IPS-15b (cell line): ENCODE results near the gene CRB2.

Source experiments
- H3K27me3 ChIP-seq: one replicate; pipeline ENCODE4 v1.6.1; 2013; ENCODE audit warnings: low read length; ENCODE audit not compliant: control insufficient read depth, insufficient read depth
- H3K36me3 ChIP-seq: one replicate; pipeline ENCODE4 v1.6.1; 2013; ENCODE audit warnings: low read length; ENCODE audit not compliant: control insufficient read depth, insufficient read depth
- H3K4me1 ChIP-seq: one replicate; pipeline ENCODE4 v1.6.1; 2013; ENCODE audit warnings: mild to moderate bottlenecking, low read length; ENCODE audit not compliant: control insufficient read depth, insufficient read depth
- H3K4me3 ChIP-seq: one replicate; pipeline ENCODE4 v1.5.1; 2013; ENCODE audit warnings: low read depth, low read length
- H3K9ac ChIP-seq: one replicate; pipeline ENCODE4 v1.6.1; 2013; ENCODE audit warnings: low read depth, mild to moderate bottlenecking, low read length
- H3K9me3 ChIP-seq: one replicate; pipeline ENCODE4 v1.6.1; 2013; ENCODE audit warnings: mild to moderate bottlenecking, low read length; ENCODE audit not compliant: control insufficient read depth, insufficient read depth

The CRB2 gene

DNA sequence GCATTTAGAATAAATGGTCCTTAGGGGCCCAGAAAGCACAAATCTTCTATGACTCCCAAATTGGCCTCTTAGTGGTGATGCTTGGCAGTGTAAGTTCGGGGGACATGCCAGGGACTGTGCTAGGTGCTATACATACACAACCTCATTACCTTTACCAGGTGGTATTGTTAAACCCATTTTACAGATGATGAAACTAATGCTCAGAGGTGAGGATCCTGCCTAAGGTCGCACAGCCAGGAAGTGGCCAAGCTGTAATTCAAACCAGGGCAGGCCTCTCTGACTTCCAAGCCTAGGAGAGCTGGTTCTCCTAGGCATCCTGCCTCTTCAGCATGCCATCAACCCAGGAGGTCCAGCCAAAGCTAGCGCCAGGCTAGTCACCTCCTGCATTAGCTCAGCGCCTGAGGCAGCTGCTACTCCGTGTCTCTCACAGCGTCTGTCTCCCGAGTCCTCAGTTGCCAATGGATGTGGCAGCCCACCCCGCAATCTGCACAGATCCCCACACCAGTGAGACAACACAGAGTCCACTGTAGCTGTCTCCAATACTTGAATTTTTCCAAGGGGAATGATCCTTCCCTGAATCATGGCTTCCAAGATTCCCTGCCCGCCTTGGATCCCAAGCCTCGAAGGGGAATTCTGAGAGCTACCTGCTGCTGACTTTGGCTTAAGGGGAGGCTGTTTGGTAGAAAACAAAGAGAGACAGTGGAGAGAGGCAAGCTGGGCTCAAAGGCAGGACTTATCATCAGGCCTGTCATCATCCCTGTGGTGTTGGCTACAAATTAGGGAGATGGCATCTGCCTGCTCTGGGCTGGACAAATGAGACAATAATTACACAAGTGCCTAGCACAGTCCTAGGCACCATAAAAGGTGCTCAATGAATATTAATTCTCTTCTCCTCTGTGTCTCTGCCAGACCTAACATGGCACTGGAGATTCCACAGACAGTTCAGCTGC, 52.6 kb downstream of the CRB2 start:
- H3K27me3 ChIP-seq = no peaks in the 10 kb centered on the region
- H3K4me3 ChIP-seq = no peak overlapping the region
- H3K36me3 ChIP-seq = peaks cover 3% of the 10 kb centered on the region

DNA sequence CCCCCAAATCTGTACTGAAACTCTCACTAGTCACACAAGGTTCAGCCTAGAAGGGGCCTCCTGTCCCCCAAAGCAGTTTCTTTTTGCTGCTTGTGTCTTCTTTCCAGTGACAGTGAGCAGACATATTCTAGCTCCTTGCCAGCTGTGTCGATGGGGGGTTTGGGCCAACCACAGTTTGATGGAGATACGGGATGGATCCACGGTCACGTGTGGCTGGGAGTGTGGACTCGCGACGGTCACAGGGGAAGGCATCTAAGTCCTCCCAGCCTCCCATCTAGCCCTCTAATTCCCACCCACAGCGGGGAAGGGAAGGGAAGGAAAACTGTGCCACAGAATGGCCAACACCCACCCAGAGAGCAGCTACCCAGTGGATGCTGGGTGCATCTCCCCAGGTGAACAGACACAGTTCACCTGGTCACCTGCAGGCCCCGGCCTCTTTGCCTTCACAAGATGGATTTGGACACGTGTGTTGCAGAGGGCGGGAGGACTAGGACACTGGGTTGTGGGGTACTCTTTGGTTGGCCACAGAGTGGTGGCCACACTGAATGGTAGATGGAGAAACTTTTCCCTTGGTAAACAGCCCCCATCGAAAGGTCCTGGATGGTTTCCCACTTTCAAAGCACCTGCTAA, 54.4 kb downstream of the CRB2 start:
- no peak overlapping the region for H3K9ac ChIP-seq
- H3K9me3 ChIP-seq = no peaks in the 10 kb centered on the region
- H3K27me3 ChIP-seq = no peaks in the 10 kb centered on the region
- peaks cover 3% of the 10 kb centered on the region for H3K36me3 ChIP-seq
- no peak overlapping the region for H3K4me3 ChIP-seq
- peaks cover 13% of the 10 kb centered on the region for H3K4me1 ChIP-seq

More for the DNA sequence above, 52.6 kb downstream of the CRB2 start:
- Histone ChIP-seq H3K4me1 (peaks cover 10% of the 10 kb centered on the region), H3K9ac (no peak overlapping the region), H3K9me3 (no peaks in the 10 kb centered on the region)

DNA sequence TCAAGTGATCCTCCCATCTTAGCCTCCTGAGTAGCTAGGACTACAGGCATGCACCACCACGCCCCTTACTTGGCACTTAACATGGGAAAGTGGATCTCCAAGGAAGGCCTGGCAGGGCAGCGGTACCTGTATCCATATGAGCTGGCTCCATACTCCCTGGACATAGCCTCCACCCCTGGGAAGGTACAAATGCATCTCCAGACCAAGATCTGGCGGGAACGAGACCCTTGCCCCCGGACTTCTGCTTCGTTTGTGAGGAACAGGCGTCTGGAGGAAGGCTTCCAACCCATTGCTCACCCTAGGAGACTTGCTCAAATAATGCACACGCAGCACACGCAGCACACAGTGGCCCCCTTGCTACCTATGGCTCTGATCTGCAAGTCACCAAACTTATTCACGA, 55.2 kb downstream of the CRB2 start:
- Histone ChIP-seq H3K9ac (no peak overlapping the region), H3K27me3 (no peaks in the 10 kb centered on the region), H3K4me3 (no peak overlapping the region), H3K36me3 (peaks cover 3% of the 10 kb centered on the region), H3K4me1 (peaks cover 11% of the 10 kb centered on the region), H3K9me3 (no peaks in the 10 kb centered on the region)

DNA sequence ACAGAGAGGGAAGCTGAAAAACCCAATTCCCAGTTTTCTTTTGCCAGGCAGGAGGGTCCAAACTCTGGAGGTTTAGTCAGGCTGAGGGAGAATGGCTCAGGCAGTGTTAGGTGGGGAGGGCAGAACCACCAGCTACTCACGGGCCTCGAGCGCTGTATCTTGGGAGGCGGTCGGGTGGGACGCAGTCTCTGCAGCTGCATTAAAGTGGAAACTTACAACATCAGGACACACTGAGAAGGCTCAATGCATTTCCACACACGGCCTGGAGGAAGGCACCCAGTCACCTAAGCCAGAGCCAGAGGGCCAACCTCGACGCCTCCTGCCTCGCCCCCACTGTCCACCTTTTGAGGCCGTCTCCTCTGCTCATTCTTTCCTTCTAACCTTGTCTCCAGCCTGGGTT, 55.6 kb downstream of the CRB2 start:
- Histone ChIP-seq H3K9ac (no peak overlapping the region), H3K36me3 (peaks cover 3% of the 10 kb centered on the region), H3K4me3 (no peak overlapping the region), H3K27me3 (no peaks in the 10 kb centered on the region), H3K4me1 (peaks cover 7% of the 10 kb centered on the region), H3K9me3 (no peaks in the 10 kb centered on the region)

DNA sequence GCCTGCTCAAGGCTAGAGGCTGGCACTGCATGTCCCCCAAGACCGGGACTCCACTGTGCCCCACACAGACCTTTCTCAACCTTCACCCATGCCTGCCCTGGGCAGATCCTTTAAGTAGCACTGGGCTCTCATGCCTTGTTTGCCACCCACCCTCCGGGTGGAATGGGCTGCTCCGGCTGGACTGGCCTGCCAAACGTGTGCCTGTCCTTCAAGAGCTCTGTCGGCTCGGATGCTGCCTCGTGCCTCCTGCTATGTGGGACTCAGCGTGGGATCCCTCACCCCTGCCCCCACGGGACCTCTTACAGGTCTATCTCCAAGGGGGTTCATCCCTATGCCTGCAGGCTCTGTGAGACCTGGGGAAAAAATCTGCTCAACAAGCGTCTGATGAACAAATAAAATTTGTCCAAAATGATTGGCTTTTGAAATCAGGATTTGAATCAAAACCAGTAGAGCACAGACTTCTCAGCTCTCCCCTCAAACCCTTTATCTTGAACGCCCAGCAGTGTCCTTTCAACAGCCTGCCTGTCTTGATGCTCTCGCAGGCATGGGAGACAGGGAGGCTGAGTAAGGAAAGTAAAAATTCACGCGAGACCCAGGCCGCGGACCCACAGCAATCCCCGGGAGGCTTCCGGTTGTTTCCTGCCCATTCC, 56.3 kb downstream of the CRB2 start:
- Histone ChIP-seq H3K27me3 (no peaks in the 10 kb centered on the region), H3K4me1 (peaks cover 5% of the 10 kb centered on the region), H3K9me3 (no peaks in the 10 kb centered on the region), H3K9ac (no peak overlapping the region), H3K36me3 (peaks cover 3% of the 10 kb centered on the region), H3K4me3 (no peak overlapping the region)

DNA sequence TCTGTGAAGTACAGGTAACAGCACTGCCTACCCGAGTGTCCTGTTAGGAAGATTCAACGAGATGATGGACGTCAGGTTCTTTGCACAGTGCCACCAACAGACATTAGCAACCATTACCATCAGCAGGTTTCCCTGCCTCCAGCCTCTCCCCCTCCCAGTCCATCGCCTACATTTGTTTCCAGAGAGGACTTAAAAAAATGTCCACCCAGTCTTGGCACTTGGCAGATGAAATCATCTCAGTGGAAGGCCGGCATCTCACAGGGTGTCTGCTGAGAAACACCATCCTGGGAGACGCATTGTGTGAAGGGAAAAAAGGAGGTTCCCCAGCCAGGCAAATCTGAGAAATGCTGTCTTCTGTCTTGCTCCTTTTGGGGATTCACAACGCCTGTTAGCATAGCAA, 58.2 kb downstream of the CRB2 start:
- Histone ChIP-seq H3K9me3 (no peaks in the 10 kb centered on the region), H3K27me3 (no peaks in the 10 kb centered on the region), H3K9ac (no peak overlapping the region), H3K4me3 (no peak overlapping the region), H3K4me1 (peaks cover 5% of the 10 kb centered on the region), H3K36me3 (peaks cover 3% of the 10 kb centered on the region)

DNA sequence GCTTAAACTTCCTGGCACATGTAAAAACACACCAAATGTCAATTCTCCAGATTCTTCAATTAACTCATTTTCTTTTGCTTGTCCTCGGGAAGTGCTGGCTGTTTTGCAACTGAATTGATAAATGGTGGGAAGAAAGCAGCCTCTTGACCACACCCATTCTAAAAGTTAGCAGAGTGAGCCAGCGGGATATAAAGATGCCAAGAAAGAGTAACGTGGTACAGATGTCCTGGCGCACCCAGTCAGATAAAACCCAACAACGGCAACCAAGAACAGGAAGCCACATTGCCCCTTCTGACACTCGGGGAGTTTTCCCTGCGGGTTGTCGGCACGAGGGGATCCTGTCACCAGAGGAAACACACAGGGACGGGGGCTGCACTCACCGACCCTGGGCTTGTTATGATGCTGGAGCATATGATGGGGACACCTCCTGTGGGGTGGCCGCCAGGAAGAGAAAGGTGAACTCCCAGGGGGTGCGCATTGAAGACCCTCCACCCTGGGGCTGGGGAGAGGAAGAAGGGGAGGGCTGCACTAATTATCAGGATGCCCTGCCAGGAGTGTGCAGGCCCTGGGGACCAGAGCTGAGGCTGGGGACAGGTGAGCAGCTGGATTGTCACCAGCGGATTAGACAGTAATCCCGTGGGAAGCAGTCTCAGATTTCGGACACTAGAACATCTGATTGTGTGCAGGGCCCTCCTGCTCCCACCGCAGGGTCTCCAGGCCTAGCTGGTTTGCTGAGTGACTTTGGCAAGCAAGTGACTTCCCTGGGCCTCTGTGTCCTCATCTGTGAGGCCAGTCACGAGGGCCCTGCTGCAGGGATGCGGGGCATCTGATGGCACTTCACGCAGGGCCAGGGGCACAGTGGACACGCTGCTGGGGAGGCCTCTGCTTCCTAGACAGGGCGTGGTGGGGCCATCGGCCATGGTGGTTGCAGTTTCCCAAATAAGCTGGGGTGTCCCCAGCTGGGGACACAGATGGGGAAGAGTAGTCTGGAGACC, 59.2 kb downstream of the CRB2 start:
- peaks cover 5% of the 10 kb centered on the region for H3K4me1 ChIP-seq
- no peaks in the 10 kb centered on the region for H3K9me3 ChIP-seq
- no peak overlapping the region for H3K9ac ChIP-seq
- peaks cover 3% of the 10 kb centered on the region for H3K36me3 ChIP-seq
- H3K4me3 ChIP-seq = no peak overlapping the region
- H3K27me3 ChIP-seq = no peaks in the 10 kb centered on the region

DNA sequence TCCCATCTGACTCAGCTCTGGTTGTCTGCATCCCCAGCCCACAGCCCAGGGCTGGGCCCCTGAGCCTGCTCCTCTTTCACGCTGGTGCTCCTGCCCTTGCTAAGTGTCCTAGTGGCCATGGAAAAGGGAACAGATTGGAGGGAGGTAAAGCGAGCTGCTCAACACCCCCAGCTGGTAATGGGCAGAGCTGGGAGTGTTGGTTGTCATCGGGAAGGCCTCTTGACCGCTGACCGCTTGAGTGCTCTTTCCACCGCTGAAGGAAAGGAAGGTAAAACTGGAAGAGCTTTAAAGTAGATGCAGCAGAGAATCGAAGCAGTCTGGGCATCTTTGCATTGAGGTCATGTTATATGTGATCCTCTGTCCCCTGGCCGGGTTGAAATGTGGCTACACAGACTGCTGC, 60.2 kb downstream of the CRB2 start:
- Histone ChIP-seq H3K4me1 (peaks cover 5% of the 10 kb centered on the region), H3K9me3 (no peaks in the 10 kb centered on the region), H3K9ac (no peak overlapping the region), H3K36me3 (peaks cover 3% of the 10 kb centered on the region), H3K4me3 (no peak overlapping the region), H3K27me3 (no peaks in the 10 kb centered on the region)

DNA sequence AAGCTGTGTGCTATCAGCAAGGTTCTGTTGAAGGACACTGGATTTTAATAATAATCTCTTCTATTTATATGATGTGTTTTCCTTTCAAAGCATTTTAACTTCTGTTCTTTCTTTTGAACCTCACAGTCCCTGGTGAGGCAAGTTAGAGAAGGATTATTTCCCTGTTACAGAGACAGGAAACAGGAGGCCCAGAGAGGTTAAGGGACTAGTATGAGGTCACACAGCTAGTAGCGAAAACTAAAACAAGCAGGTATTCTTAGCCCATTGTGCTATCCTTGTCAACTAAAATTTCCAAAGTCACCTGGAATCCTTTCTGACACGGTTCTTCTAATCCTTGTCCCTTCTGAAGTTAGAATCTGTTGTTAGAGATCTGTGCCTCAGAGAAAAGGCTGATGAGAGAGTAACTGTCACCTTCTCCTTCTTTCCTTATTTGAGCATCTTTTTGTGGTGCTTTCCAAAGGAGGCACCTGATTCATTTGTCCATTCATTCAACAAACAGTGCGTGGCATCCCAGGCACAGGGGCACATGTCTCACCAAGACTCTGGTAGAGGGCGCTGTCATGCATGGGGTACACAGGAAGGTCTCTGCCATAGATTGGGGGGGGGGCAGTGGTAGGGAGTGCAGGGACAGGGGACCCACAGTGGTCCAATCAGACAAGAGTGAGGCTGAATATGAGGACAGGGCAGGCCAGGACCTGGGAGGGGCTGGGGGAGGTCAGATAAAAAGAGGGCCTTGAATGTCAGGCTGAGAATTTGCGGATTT, 61.5 kb downstream of the CRB2 start:
- Histone ChIP-seq H3K9me3 (no peaks in the 10 kb centered on the region), H3K9ac (no peak overlapping the region), H3K36me3 (no peaks in the 10 kb centered on the region), H3K27me3 (no peaks in the 10 kb centered on the region), H3K4me1 (peaks cover 9% of the 10 kb centered on the region), H3K4me3 (no peak overlapping the region)

DNA sequence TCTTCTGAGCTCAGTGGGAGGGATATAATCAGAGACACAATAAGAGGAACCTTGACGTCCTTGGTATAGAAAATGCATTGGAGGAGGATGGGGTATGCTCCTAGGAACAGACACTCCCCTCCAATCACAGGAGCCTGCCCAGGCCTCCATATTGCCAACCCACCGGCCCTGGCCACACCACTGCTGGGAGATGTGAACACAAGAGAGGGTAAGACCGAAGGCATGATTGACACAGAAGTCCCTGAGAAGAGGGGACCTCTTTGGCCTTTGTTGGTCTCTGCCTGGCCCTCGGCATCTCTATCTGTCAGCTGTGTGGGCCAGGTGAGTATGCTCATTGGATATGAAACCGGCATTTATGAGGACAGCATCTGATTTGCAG, 62.0 kb downstream of the CRB2 start:
- Histone ChIP-seq H3K4me3 (no peak overlapping the region), H3K36me3 (no peaks in the 10 kb centered on the region), H3K9me3 (no peaks in the 10 kb centered on the region), H3K27me3 (no peaks in the 10 kb centered on the region), H3K4me1 (peaks cover 13% of the 10 kb centered on the region), H3K9ac (no peak overlapping the region)
